ENCODE results near the gene POU2F1.

DNA sequence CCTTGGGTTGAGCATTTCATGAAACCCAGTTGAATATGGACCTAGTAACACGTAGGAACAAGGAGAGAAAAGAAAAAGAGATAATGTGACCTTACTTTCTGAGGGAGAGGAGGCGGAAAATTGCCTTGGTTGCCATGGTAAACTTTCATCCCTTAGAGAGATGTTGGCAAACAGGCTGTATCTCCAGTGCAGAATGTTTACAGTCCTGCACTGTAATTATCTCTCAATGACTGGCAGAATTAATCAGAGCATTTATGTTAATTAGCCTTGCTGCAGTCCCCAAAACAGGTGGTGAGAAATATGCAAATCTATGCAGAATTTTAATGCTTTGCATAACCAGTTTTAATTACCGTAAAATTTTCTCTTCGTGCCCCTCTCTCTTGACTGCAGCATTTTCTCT lies 150.3 kb downstream of the POU2F1 start:
- TF ChIP-seq EZH2 (IDR thresholded peaks at IDR 0.05; ENCODE audit: low read length) = no peak
- TF ChIP-seq, protein P1, sequence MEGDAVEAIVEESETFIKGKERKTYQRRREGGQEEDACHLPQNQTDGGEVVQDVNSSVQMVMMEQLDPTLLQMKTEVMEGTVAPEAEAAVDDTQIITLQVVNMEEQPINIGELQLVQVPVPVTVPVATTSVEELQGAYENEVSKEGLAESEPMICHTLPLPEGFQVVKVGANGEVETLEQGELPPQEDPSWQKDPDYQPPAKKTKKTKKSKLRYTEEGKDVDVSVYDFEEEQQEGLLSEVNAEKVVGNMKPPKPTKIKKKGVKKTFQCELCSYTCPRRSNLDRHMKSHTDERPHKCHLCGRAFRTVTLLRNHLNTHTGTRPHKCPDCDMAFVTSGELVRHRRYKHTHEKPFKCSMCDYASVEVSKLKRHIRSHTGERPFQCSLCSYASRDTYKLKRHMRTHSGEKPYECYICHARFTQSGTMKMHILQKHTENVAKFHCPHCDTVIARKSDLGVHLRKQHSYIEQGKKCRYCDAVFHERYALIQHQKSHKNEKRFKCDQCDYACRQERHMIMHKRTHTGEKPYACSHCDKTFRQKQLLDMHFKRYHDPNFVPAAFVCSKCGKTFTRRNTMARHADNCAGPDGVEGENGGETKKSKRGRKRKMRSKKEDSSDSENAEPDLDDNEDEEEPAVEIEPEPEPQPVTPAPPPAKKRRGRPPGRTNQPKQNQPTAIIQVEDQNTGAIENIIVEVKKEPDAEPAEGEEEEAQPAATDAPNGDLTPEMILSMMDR (optimal IDR thresholded peaks at IDR 0.05 in 1 of 3, IDR thresholded peaks at IDR 0.05 in 1 of 3, conservative IDR thresholded peaks at IDR 0.05 in 1 of 3; ENCODE audit: extremely low read depth in 1 of 3, insufficient read depth in 2 of 3, low read length in 3 of 3) = no peak
